A549 (cell line): Measurements from ENCODE around the gene ALPP.

Source experiments
- BHLHE40 ChIP-seq: IDR thresholded peaks from 2 replicates; pipeline ENCODE4 v1.6.1; 2012; ENCODE audit warnings: low read depth, low read length, inconsistent platforms
- KDM5A ChIP-seq: fragments of 200-600 bp; sonication (generic); IDR thresholded peaks from 2 replicates; pipeline ENCODE4 v1.6.1; 2016; ENCODE audit warnings: antibody characterized with exemption, mild to moderate bottlenecking
- REST ChIP-seq: fragments of 200-600 bp; sonication (generic); IDR thresholded peaks from 2 replicates; pipeline ENCODE4 v1.6.1; 2016; ENCODE audit warnings: antibody characterized with exemption, mild to moderate bottlenecking, moderate library complexity
- RNF2 ChIP-seq: fragments of 200-600 bp; sonication (generic); IDR thresholded peaks from 2 replicates; pipeline ENCODE4 v1.6.1; 2016; ENCODE audit warnings: low read depth, mild to moderate bottlenecking, antibody characterized with exemption, moderate library complexity, borderline replicate concordance
- TF ChIP-seq, protein P1 (sequence below): fragments of >200 bp; sonication (Bioruptor Twin); formaldehyde crosslinking; IDR thresholded peaks from 3 replicates; pipeline ENCODE4 v1.5.1; 2016

- TF ChIP-seq, protein P1, sequence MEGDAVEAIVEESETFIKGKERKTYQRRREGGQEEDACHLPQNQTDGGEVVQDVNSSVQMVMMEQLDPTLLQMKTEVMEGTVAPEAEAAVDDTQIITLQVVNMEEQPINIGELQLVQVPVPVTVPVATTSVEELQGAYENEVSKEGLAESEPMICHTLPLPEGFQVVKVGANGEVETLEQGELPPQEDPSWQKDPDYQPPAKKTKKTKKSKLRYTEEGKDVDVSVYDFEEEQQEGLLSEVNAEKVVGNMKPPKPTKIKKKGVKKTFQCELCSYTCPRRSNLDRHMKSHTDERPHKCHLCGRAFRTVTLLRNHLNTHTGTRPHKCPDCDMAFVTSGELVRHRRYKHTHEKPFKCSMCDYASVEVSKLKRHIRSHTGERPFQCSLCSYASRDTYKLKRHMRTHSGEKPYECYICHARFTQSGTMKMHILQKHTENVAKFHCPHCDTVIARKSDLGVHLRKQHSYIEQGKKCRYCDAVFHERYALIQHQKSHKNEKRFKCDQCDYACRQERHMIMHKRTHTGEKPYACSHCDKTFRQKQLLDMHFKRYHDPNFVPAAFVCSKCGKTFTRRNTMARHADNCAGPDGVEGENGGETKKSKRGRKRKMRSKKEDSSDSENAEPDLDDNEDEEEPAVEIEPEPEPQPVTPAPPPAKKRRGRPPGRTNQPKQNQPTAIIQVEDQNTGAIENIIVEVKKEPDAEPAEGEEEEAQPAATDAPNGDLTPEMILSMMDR, result no peak
- TF ChIP-seq REST (no peak), KDM5A (no peak), RNF2 (no peak), BHLHE40 (no peak)
These were observed 28.2 kb downstream of the ALPP start, which contains the start of gene ALPG for GRCh38 chr2:232406556-232407310.
